Stimulated activated CD8-positive, alpha-beta memory T cell treated with anti-CD3 and anti-CD28 coated beads, Interleukin-15, amount 100 ng/mL, for 1 hour (primary cell): ENCODE measurements around the gene GNAT1.
A peak's percentile ranks its signal among the peaks of the same experiment; 100 is the strongest.
"Not testable (repeated sequence)": the region's sequence is repeated elsewhere in the genome, so short reads cannot be mapped to it uniquely, and the experiment has no call there.

Experiments
- DNase-seq: peaks from one replicate; pipeline ENCODE4 v3.0.0-alpha.2; 2020; ENCODE audit warnings: low read depth

GNAT1 gene

GRCh38 chr3:50222169-50222528, 30.7 kb downstream of the GNAT1 start:
- no peak for DNase-seq

GRCh38 chr3:50224639-50225038, 33.2 kb downstream of the GNAT1 start:
- no peak for DNase-seq

GRCh38 chr3:50226888-50227389, 35.5 kb downstream of the GNAT1 start:
- no peak for DNase-seq

- DNase-seq, result peak; percentile 79
Observed at GRCh38 chr3:50227390-50228183, 36.2 kb downstream of the GNAT1 start.

GRCh38 chr3:50228184-50228763, 36.9 kb downstream of the GNAT1 start:
- DNase-seq, result not testable (repeated sequence)

- DNase-seq, result no peak
Observed at GRCh38 chr3:50229490-50229889, 38.1 kb downstream of the GNAT1 start.

- DNase-seq, result no peak
Observed at GRCh38 chr3:50230104-50230793, 38.8 kb downstream of the GNAT1 start.

- DNase-seq, result no peak
Observed at GRCh38 chr3:50230794-50231125, 39.4 kb downstream of the GNAT1 start.

GRCh38 chr3:50231581-50231980, 40.2 kb downstream of the GNAT1 start:
- DNase-seq, result no peak

GRCh38 chr3:50232303-50232702, 40.9 kb downstream of the GNAT1 start:
- DNase-seq, result no peak

- DNase-seq, result no peak
Observed at GRCh38 chr3:50233176-50233575, 41.8 kb downstream of the GNAT1 start.

- peak; percentile 93 for DNase-seq
Observed at GRCh38 chr3:50235716-50236483, 44.5 kb downstream of the GNAT1 start, which contains the start of gene GNAI2. Gene GNAI2 (plus strand): TSS chr3:50236204. CDS start chr3:50236336, 132 bp downstream.

GRCh38 chr3:50236484-50237132, 45.2 kb downstream of the GNAT1 start:
- DNase-seq, result no peak

GRCh38 chr3:50237133-50237651, 45.8 kb downstream of the GNAT1 start:
- DNase-seq, result no peak

GRCh38 chr3:50237754-50238548, 46.5 kb downstream of the GNAT1 start:
- DNase-seq, result peak; percentile 64

- DNase-seq, result no peak
Observed at GRCh38 chr3:50238549-50239026, 47.2 kb downstream of the GNAT1 start.

- no peak for DNase-seq
Observed at GRCh38 chr3:50239649-50240048, 48.2 kb downstream of the GNAT1 start.

- DNase-seq, result no peak
Observed at GRCh38 chr3:50241163-50241562, 49.8 kb downstream of the GNAT1 start.

- DNase-seq, result no peak
Observed at GRCh38 chr3:50241713-50242380, 50.4 kb downstream of the GNAT1 start.

- no peak for DNase-seq
Observed at GRCh38 chr3:50242381-50242770, 51.0 kb downstream of the GNAT1 start.
